Measurements from ENCODE around the gene CNIH2. TPM values are rescaled to one million over a fixed set of nuclear protein-coding genes. Genes with fewer than 3 reads are reported as not detected.

The CNIH2 gene
- total and polyA plus RNA-seq, 8 donors: 0.50 to 1.5 (median 0.80) TPM; not detected in 5

DNA sequence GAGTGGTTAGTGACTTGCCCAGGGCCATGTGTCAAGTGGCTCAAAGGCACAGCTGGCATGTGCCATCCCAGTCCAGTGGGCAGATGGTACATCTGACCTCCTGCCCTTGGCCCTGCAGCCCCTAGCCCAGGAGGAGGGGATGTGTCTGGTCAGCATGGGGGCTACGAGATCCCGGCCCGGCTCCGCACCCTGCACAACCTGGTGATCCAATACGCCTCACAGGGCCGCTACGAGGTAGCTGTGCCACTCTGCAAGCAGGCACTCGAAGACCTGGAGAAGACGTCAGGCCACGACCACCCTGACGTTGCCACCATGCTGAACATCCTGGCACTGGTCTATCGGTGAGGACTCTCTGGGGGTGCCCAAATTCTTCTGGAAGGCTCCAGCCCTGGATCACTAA is 15.3 kb upstream of the CNIH2 start:
- Histone ChIP-seq H3K9me3 (no peaks in the 10 kb centered on the region), H3K36me3 (peaks cover 25 to 80% (median 70%) of the 10 kb centered on the region in 4 donors), H3K27me3 (peaks cover 0 to 2% (median 0%) of the 10 kb centered on the region in 3 donors), H3K4me1 (peaks cover 12 to 33% (median 28%) of the 10 kb centered on the region in 4 donors), H3K4me3 (no peak overlapping the region), H3K27ac (no peak overlapping the region)
- intact Hi-C loops (cut with DNase I; ENCODE audit: low total_unique reads): loop anchor here (5.0 kb wide), 1 partner anchor 40 kb away; no protein-coding TSS in a partner anchor
- TF ChIP-seq POLR2AphosphoS5 (IDR thresholded peaks at IDR 0.05): no peak
- TF ChIP-seq, protein P1, sequence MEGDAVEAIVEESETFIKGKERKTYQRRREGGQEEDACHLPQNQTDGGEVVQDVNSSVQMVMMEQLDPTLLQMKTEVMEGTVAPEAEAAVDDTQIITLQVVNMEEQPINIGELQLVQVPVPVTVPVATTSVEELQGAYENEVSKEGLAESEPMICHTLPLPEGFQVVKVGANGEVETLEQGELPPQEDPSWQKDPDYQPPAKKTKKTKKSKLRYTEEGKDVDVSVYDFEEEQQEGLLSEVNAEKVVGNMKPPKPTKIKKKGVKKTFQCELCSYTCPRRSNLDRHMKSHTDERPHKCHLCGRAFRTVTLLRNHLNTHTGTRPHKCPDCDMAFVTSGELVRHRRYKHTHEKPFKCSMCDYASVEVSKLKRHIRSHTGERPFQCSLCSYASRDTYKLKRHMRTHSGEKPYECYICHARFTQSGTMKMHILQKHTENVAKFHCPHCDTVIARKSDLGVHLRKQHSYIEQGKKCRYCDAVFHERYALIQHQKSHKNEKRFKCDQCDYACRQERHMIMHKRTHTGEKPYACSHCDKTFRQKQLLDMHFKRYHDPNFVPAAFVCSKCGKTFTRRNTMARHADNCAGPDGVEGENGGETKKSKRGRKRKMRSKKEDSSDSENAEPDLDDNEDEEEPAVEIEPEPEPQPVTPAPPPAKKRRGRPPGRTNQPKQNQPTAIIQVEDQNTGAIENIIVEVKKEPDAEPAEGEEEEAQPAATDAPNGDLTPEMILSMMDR (IDR thresholded peaks at IDR 0.05): no peak
- no peak for TF ChIP-seq EP300 (IDR thresholded peaks at IDR 0.05)
- TF ChIP-seq POLR2A (IDR thresholded peaks at IDR 0.05): no peak
- DNase-seq: no peak
- WGBS, 5 donors: 93 to 98% (median 94%) methylated on average over 12 of the region's 12 CpGs

DNA sequence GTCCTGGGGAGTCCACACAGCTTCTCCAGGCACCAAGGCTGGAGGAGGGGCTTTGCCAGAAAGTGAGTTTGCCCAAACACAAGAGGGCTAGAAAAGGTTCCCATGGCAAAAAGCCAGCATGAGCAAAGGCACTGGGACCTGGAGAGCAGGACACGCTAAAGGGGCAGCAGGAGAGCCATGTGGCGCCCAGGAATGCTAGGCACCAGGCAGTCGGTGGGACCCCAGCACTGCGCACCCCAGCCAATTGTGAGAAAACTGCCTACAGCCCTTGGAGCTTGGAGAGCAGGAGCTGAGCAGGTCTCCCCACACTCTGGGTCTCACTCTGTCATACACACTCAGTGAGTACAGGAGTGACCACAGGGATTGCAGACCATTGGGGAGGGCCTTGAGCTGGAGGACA is 14.7 kb upstream of the CNIH2 start:
- intact Hi-C loops (cut with DNase I; ENCODE audit: low total_unique reads): loop anchor here (5.0 kb wide), 1 partner anchor 41 kb away; no protein-coding TSS in a partner anchor
- Histone ChIP-seq H3K36me3 (peaks cover 25 to 80% (median 70%) of the 10 kb centered on the region in 4 donors), H3K4me3 (no peak overlapping the region), H3K4me1 (peaks cover 12 to 32% (median 31%) of the 10 kb centered on the region in 4 donors), H3K27me3 (no peaks in the 10 kb centered on the region), H3K27ac (no peak overlapping the region), H3K9me3 (no peaks in the 10 kb centered on the region)
- TF ChIP-seq POLR2A (IDR thresholded peaks at IDR 0.05) (no peak), EP300 (IDR thresholded peaks at IDR 0.05) (no peak), POLR2AphosphoS5 (IDR thresholded peaks at IDR 0.05) (no peak)
- TF ChIP-seq, protein P1 (IDR thresholded peaks at IDR 0.05): no peak
- no peak for DNase-seq
- WGBS, 5 donors: 91 to 100% (median 94%) methylated on average over 1 to 4 of the region's 4 CpGs

DNA sequence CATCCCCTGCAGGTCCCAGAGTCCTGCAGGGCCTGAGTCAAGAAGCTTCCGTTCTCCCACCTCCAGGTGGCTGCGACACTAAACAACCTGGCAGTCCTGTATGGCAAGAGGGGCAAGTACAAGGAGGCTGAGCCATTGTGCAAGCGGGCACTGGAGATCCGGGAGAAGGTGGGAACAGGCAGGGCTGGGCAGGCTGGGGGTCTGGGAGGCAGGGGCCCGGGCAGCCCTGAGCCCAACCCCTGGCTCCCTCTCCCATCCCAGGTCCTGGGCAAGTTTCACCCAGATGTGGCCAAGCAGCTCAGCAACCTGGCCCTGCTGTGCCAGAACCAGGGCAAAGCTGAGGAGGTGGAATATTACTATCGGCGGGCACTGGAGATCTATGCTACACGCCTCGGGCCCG is 14.2 kb upstream of the CNIH2 start:
- peaks cover 8 to 28% (median 26%) of the 10 kb centered on the region in 4 donors for H3K4me1 ChIP-seq
- H3K9me3 ChIP-seq: no peaks in the 10 kb centered on the region
- no peak overlapping the region for H3K27ac ChIP-seq
- 93 to 98% (median 95%) methylated on average over 9 to 10 of the region's 10 CpGs for WGBS, 5 donors
- H3K4me3 ChIP-seq: no peak overlapping the region
- peaks cover 25 to 78% (median 70%) of the 10 kb centered on the region in 4 donors for H3K36me3 ChIP-seq
- H3K27me3 ChIP-seq: no peaks in the 10 kb centered on the region
- no peak for DNase-seq
- TF ChIP-seq EP300 (IDR thresholded peaks at IDR 0.05) (no peak), POLR2AphosphoS5 (IDR thresholded peaks at IDR 0.05) (no peak), POLR2A (IDR thresholded peaks at IDR 0.05) (no peak)
- TF ChIP-seq, protein P1 (IDR thresholded peaks at IDR 0.05): no peak
- intact Hi-C loops (cut with DNase I; ENCODE audit: low total_unique reads): loop anchor here (5.0 kb wide), 1 partner anchor 41 kb away; no protein-coding TSS in a partner anchor

DNA sequence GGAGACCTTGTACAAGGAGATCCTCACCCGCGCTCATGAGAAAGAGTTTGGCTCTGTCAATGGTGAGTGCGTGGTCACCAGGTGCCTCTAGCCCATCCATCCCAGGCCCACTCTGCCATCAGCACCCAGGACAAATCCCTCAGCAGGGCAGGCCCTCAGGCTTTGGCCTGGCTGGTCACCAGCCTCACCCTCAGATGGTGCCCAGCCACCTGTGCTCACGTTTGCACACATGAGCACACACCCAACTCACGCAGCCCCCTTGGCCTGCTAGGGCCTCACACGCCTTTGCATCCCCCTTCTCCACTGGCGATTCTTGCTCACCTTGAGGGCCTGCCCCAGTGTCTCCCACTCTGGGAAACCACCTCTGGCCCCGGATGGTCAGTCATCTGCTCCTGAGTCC is 13.6 kb upstream of the CNIH2 start:
- Histone ChIP-seq H3K27me3 (no peaks in the 10 kb centered on the region), H3K27ac (no peak overlapping the region), H3K36me3 (peaks cover 25 to 72% (median 70%) of the 10 kb centered on the region in 4 donors), H3K4me1 (peaks cover 7 to 25% (median 23%) of the 10 kb centered on the region in 4 donors), H3K9me3 (no peaks in the 10 kb centered on the region), H3K4me3 (no peak overlapping the region)
- no peak for DNase-seq
- intact Hi-C loops (cut with DNase I; ENCODE audit: low total_unique reads): loop anchor here (5.0 kb wide), 1 partner anchor 42 kb away; no protein-coding TSS in a partner anchor
- TF ChIP-seq, protein P1 (IDR thresholded peaks at IDR 0.05): no peak
- TF ChIP-seq EP300 (IDR thresholded peaks at IDR 0.05) (no peak), POLR2AphosphoS5 (IDR thresholded peaks at IDR 0.05) (no peak), POLR2A (IDR thresholded peaks at IDR 0.05) (no peak)
- WGBS, 5 donors: 78 to 90% (median 88%) methylated on average over 8 of the region's 8 CpGs

Measured in stomach (tissue), 9 donors.